Measurements from ENCODE around the gene VPS39. TPM values are rescaled to one million over a fixed set of nuclear protein-coding genes. Genes with fewer than 3 reads are reported as not detected.
"Not testable (repeated sequence)": the region's sequence is repeated elsewhere in the genome, so short reads cannot be mapped to it uniquely, and the experiment has no call there.

Gene VPS39
- 10 to 100 TPM; 40.6 to 46.1 TPM for total RNA-seq

GRCh38 chr15:42207674-42208579 lies at the start of gene VPS39:
VPS39 (minus strand) TSS chr15:42208304; CDS start chr15:42208153, 151 bp downstream.
- POLR2A ChIA-PET, result interaction anchor here (0.5 to 1.7 kb wide), 6 partner anchors 14 to 169 kb away, joined by 3 to 11 read pairs (median 6); partner anchors contain the start of genes GANC and TMEM87A
- CTCF ChIA-PET, result interaction anchor here (1.5 kb wide), 1 partner anchor 263 kb away, joined by 4 read pairs; no protein-coding TSS in a partner anchor

- POLR2A ChIA-PET, result no interaction called here
- CTCF ChIA-PET, result interaction anchor here (0.6 to 1.5 kb wide), 2 partner anchors 11 to 78 kb away, joined by 4 read pairs; no protein-coding TSS in a partner anchor
These were observed 45.2 kb upstream of the VPS39 start for GRCh38 chr15:42253300-42253699.

GRCh38 chr15:42240823-42241222 lies 32.7 kb upstream of the VPS39 start:
- ChIA-PET CTCF (no interaction called here), POLR2A (no interaction called here)

GRCh38 chr15:42239528-42240182 lies 31.6 kb upstream of the VPS39 start:
- ChIA-PET CTCF (no interaction called here), POLR2A (no interaction called here)

GRCh38 chr15:42233107-42233506 lies 25.0 kb upstream of the VPS39 start:
- POLR2A ChIA-PET, result no interaction called here
- CTCF ChIA-PET, result no interaction called here

- ChIA-PET POLR2A (no interaction called here), CTCF (no interaction called here)
These were observed 24.5 kb upstream of the VPS39 start for GRCh38 chr15:42232606-42233005.

- CTCF ChIA-PET, result no interaction called here
- POLR2A ChIA-PET, result no interaction called here
These were observed 23.0 kb upstream of the VPS39 start for GRCh38 chr15:42231088-42231487.

- CTCF ChIA-PET, POLR2A ChIA-PET: not testable (repeated sequence)
These were observed 20.9 kb upstream of the VPS39 start for GRCh38 chr15:42228981-42229380.

- CTCF ChIA-PET, result no interaction called here
- POLR2A ChIA-PET, result no interaction called here
These were observed 19.9 kb upstream of the VPS39 start for GRCh38 chr15:42228036-42228435.

- ChIA-PET POLR2A (no interaction called here), CTCF (no interaction called here)
These were observed 18.5 kb upstream of the VPS39 start for GRCh38 chr15:42226648-42227047.

GRCh38 chr15:42220216-42220615 lies 12.1 kb upstream of the VPS39 start:
- ChIA-PET CTCF (interaction anchor here (0.6 kb wide), 1 partner anchor 1795 kb away, joined by 3 read pairs; no protein-coding TSS in a partner anchor), POLR2A (no interaction called here)

- POLR2A ChIA-PET, result no interaction called here
- CTCF ChIA-PET, result no interaction called here
These were observed 11.0 kb upstream of the VPS39 start for GRCh38 chr15:42218953-42219592.

GRCh38 chr15:42217568-42217967 lies 9.5 kb upstream of the VPS39 start:
- ChIA-PET CTCF (no interaction called here), POLR2A (no interaction called here)

GRCh38 chr15:42215913-42216829 lies 8.1 kb upstream of the VPS39 start:
- ChIA-PET POLR2A (no interaction called here), CTCF (no interaction called here)

GRCh38 chr15:42214600-42214999 lies 6.5 kb upstream of the VPS39 start:
- CTCF ChIA-PET, result no interaction called here
- POLR2A ChIA-PET, result no interaction called here

GRCh38 chr15:42213511-42213910 lies 5.4 kb upstream of the VPS39 start:
- ChIA-PET POLR2A (no interaction called here), CTCF (interaction anchor here (0.9 kb wide), 1 partner anchor 47 kb away, joined by 3 read pairs; no protein-coding TSS in a partner anchor)

- POLR2A ChIA-PET, result no interaction called here
- CTCF ChIA-PET, result interaction anchor here (0.7 kb wide), 1 partner anchor 731 kb away, joined by 3 read pairs; no protein-coding TSS in a partner anchor
These were observed 2.6 kb upstream of the VPS39 start for GRCh38 chr15:42210696-42211095.

- ChIA-PET POLR2A (no interaction called here), CTCF (no interaction called here)
These were observed 1.7 kb downstream of the VPS39 start for GRCh38 chr15:42206406-42206805.

GRCh38 chr15:42203891-42204290 lies 4.2 kb downstream of the VPS39 start:
- ChIA-PET CTCF (no interaction called here), POLR2A (no interaction called here)

- ChIA-PET CTCF (no interaction called here), POLR2A (no interaction called here)
These were observed 5.5 kb downstream of the VPS39 start for GRCh38 chr15:42202653-42203052.

Measured in activated CD8-positive, alpha-beta memory T cell treated with anti-CD3 and anti-CD28 coated beads for 36 hours (primary cell).